Esophagus mucosa (tissue), 1 donor: ENCODE measurements around the gene ITIH1. TPM values are rescaled to one million over a fixed set of nuclear protein-coding genes. Genes with fewer than 3 reads are reported as not detected.

ENCODE experiments used
- ATAC-seq: fragments of 200-7000 bp; cut with Tn5 transposase; one replicate; pipeline ENCODE4 v1.9.1; 2020
- total RNA-seq: library from RNA; stranded (reverse); gene quantifications from one replicate; pipeline ENCODE4 v1.2.4, GENCODE V29; 2023
- donor health status: DM: yes; HTN: yes; CAD: no.

The ITIH1 gene
- total RNA-seq, 1 donor from 2014 or later, result 0.12 TPM

- ATAC-seq, result no peak
Measured at GRCh38 chr3:52817221-52817620, 39.8 kb downstream of the ITIH1 start.

GRCh38 chr3:52817860-52818259 lies 40.5 kb downstream of the ITIH1 start:
- peak; percentile 15 for ATAC-seq

DNA sequence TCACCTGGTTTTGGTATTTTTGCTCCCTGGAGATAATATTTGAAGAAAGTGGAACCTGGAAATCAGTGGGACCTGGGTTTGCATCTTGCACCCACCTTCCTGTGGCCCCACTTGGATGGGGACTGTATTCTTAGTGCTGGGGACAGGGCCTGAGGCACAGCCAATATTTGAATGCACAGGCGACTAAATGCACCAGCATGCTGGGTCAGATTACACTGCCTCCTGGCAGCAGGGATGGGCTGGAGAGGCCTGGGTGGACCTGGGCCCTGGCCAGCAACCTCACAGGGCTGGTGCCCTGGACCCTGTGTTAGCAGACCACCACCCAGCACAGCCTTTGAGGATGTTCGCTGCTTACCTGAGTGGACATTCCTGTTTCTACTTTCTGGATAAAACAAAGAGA lies 42.5 kb downstream of the ITIH1 start:
- ATAC-seq, result no peak

DNA sequence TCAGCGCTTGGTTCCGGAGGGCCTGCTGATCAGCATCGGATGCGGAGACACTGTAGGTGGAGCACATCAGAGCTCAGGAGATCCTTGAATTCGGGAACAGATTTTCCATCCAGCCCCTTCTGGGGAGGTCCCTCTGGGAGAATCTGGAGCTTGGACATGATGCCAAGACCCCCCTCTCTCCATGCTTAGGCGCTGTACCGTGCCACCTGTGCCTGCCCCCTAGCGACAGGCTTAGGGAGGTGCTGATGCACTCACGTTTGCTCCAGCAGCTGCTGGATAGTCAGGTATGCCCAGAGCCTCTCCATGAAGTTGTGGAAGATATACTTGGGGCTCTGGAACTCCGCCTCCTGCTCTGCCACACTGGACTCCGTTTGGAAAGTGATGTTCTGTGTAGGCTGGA lies 43.3 kb downstream of the ITIH1 start:
- peak; percentile 42 for ATAC-seq

GRCh38 chr3:52822363-52822762 lies 45.0 kb downstream of the ITIH1 start:
- no peak for ATAC-seq

GRCh38 chr3:52824037-52824436 lies 46.6 kb downstream of the ITIH1 start:
- ATAC-seq, result no peak

DNA sequence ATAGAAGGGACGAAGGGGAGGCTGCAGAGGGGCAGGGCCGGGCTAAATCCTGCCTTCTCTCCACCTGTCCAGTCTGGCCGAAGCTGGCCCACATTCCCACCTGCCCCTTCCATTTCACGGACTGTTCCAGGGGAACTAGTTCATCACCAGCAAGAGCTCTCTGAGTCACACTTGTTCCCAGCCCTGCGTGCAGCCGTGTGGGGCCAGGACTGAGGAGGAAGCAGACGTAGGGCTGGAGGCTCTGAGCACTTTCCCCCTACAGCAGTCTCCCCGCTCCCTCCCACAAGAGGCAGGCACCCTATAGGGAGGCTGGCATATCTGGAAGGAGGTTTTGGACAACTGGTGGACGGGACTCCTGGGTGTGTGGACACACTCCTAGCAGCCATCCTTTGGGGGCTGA lies 50.0 kb downstream of the ITIH1 start:
- no peak for ATAC-seq

GRCh38 chr3:52827866-52828376 lies 50.5 kb downstream of the ITIH1 start:
- ATAC-seq, result no peak

- ATAC-seq, result no peak
Measured at GRCh38 chr3:52829482-52829881, 52.1 kb downstream of the ITIH1 start.

- no peak for ATAC-seq
Measured at GRCh38 chr3:52829906-52830463, 52.6 kb downstream of the ITIH1 start.

DNA sequence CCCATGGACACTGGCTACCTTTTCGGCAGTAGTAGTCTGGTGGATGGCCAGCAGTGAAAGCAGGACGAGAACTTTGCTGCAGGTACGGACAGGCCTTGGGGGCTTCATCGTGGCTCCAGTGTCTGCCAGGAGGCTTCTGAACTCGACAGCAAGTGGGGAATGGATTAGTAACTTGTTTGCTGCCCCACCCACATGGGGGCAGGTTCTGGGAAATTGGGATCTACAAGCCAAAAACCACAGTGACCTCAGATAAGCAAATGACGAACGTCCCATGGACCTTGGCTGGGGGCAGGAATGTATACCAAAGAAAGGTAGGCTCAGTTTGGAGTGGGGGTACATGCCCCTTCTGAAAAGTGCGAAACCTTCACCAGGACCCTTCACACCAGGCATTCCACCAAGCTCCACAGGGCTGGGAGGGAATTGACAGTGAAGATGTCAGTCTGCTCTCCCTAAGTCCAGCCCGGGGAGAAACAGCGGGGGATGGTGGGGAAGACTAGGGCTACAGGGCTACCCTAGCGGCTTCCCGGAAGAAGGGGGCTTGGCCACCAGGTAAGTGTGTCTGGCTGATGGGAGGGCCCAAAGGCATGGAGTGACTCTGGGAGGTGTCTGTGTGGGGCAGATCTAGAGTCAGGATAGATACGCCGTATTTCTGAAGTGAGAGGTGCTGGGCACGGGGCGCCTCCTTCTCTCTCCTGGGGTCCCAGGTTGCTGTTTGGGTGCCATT lies 53.3 kb downstream of the ITIH1 start, which contains the start of gene ITIH4:
TSS of gene ITIH4 (minus strand) at position 138 of the 724 bp plus-strand sequence. CDS start at position 108, 30 bp downstream.
- ATAC-seq, result no peak

DNA sequence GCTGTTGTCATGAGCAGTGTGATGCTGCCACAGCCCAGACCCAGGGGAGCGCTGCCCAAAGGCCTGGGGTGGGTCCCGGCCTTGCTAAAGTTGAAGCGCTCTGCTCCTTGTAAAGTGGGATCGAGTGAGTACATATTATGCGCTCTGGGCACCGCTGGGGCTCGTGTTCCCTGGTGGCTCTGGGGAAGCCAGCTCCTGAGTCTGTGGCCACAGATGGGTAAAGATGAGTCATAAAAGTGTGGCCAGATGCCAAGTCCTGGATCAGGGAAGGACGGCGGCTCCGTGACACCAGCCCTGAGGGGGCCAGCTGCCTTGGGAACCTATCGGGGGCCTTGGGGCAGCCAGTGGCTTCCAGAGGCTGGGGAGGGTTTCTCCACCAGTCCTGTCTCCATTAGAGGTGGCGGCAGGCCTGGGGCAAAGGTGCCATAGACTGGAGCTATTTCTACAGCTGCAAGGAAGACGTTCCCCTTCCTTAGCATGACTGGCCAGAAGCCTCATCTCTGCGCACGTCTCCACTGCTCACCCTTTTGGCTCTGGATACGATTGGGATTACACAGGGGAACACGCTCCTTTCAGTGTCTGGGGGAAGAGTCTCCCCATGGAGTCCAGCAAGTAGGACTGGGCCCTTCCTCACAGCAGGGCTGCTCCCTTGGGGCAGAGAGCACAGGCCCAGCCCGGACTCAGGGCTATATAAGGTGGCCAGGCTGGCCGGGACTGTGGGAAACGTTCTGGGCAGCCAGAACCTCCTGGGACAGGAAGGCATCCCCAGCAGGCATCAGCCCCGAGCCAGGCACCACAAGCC lies 54.3 kb downstream of the ITIH1 start:
- peak; percentile 49 for ATAC-seq

GRCh38 chr3:52833202-52833601 lies 55.8 kb downstream of the ITIH1 start:
- ATAC-seq, result no peak

DNA sequence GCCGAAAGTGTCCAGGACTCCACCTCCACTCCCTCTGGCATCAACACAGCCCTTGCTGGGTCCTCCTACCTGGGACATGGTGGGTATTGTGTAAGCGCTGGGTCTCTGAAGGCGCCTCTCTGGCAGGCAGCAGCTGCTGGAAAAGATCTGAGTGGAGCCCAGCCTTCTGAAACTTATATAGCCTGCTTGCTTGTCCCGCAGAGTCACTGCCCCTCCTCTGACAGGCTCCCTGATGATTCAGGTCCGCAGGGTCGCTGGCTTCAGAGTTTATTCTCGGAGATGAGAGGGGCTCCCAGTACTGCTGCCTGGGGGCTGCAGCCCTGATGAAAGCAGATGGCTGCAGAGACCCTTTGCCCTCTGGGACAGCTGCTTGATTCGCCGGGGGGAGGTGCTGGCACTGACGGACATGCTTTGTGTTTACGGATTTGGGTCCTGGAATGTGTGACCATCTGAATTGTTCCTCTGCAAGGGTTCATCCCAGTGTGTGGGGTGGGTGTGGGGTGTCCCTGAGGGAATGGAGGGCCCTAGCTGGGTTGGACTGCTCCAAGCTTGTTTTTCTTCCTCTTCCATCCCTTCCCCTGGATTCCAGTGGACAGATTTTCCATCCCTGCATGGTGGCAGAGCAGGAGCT lies 57.6 kb downstream of the ITIH1 start, which contains the start of gene MUSTN1:
TSS of gene MUSTN1 (minus strand) at position 149 of the 631 bp plus-strand sequence. CDS start at position 78, 71 bp downstream.
- ATAC-seq, result no peak

GRCh38 chr3:52835766-52836470 lies 58.5 kb downstream of the ITIH1 start:
- no peak for ATAC-seq

GRCh38 chr3:52836471-52836845 lies 59.1 kb downstream of the ITIH1 start:
- no peak for ATAC-seq

- no peak for ATAC-seq
Measured at GRCh38 chr3:52836986-52837385, 59.6 kb downstream of the ITIH1 start.

- ATAC-seq, result no peak
Measured at GRCh38 chr3:52838561-52839267, 61.3 kb downstream of the ITIH1 start.

DNA sequence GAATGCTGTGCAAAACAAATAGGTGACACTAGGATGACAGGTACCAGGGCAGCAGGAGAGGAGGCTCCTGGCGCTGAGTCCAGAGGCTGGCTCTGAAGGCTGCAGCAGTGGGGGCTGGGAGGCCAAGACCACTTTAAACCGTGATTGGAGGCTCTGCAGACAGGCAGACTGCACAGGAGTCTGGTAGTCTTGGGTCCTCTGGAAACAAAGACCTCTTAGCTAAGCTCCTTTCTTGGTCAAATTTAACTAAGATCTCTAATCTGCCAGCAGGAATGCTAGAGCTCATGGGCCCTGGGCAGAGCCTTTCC lies 61.8 kb downstream of the ITIH1 start:
- ATAC-seq, result no peak

- ATAC-seq, result no peak
Measured at GRCh38 chr3:52839892-52840545, 62.6 kb downstream of the ITIH1 start.
